ENCODE results near the gene SCAF1.
A peak's percentile ranks its signal among the peaks of the same experiment; 100 is the strongest.

SCAF1 gene

GRCh38 chr19:49679771-49680413 is 37.9 kb downstream of the SCAF1 start:
- Histone ChIP-seq H3K4me3 (IDR thresholded peaks at IDR 0.05; ENCODE audit: insufficient read depth, low read depth, low read length) (no peak overlapping the region), H3K27ac (0 out of 2 replicates have a peak overlapping the region, but pooled peaks have one; percentile 19), H4K20me1 (ENCODE audit: insufficient read depth) (peaks cover 10% of the 10 kb centered on the region; the same call in 1 of the 2 replicates), H3K79me2 (ENCODE audit: insufficient read depth, low read depth) (peaks cover 62% of the 10 kb centered on the region), H3K36me3 (ENCODE audit: insufficient read depth) (peaks cover 9% of the 10 kb centered on the region; the same call in 1 of the 2 replicates), H2AFZ (ENCODE audit: low read depth) (no peak overlapping the region), H3K9ac (no peak overlapping the region; the same call in 1 of the 2 replicates), H3K4me2 (peak overlapping the region; percentile 38), H3K27me3 (ENCODE audit: insufficient read depth, low read depth) (no peaks in the 10 kb centered on the region), H3K4me1 (ENCODE audit: low read depth, poor library complexity, severe bottlenecking) (peaks cover 35% of the 10 kb centered on the region)
- no peak for TF ChIP-seq CTCF (conservative IDR thresholded peaks at IDR 0.05; ENCODE audit: low read depth, low read length)

- no peak overlapping the region for H3K9ac ChIP-seq
- peaks cover 10% of the 10 kb centered on the region; the same call in 1 of the 2 replicates for H4K20me1 ChIP-seq (ENCODE audit: insufficient read depth)
- no peak overlapping the region for H2AFZ ChIP-seq (ENCODE audit: low read depth)
- peaks cover 29% of the 10 kb centered on the region for H3K4me1 ChIP-seq (ENCODE audit: low read depth, poor library complexity, severe bottlenecking)
- H3K79me2 ChIP-seq (ENCODE audit: insufficient read depth, low read depth) = peaks cover 62% of the 10 kb centered on the region
- H3K4me3 ChIP-seq (IDR thresholded peaks at IDR 0.05; ENCODE audit: insufficient read depth, low read depth, low read length) = no peak overlapping the region
- 0 out of 2 replicates have a peak overlapping the region, but pooled peaks have one; percentile 19 for H3K27ac ChIP-seq
- H3K36me3 ChIP-seq (ENCODE audit: insufficient read depth) = peaks cover 9% of the 10 kb centered on the region; the same call in 1 of the 2 replicates
- peak; percentile 96 for TF ChIP-seq CTCF (conservative IDR thresholded peaks at IDR 0.05; ENCODE audit: low read depth, low read length)
- H3K4me2 ChIP-seq = peak overlapping the region; percentile 41; the same call in 1 of the 2 replicates
- no peaks in the 10 kb centered on the region for H3K27me3 ChIP-seq (ENCODE audit: insufficient read depth, low read depth)
Observed at GRCh38 chr19:49680421-49681351, 38.7 kb downstream of the SCAF1 start.

- peaks cover 62% of the 10 kb centered on the region for H3K79me2 ChIP-seq (ENCODE audit: insufficient read depth, low read depth)
- peaks cover 29% of the 10 kb centered on the region for H3K4me1 ChIP-seq (ENCODE audit: low read depth, poor library complexity, severe bottlenecking)
- H3K9ac ChIP-seq = no peak overlapping the region
- H3K27me3 ChIP-seq (ENCODE audit: insufficient read depth, low read depth) = no peaks in the 10 kb centered on the region
- H3K4me3 ChIP-seq (IDR thresholded peaks at IDR 0.05; ENCODE audit: insufficient read depth, low read depth, low read length) = no peak overlapping the region
- no peak overlapping the region for H2AFZ ChIP-seq (ENCODE audit: low read depth)
- peaks cover 9% of the 10 kb centered on the region; the same call in 1 of the 2 replicates for H3K36me3 ChIP-seq (ENCODE audit: insufficient read depth)
- no peak overlapping the region for H3K4me2 ChIP-seq
- TF ChIP-seq CTCF (conservative IDR thresholded peaks at IDR 0.05; ENCODE audit: low read depth, low read length) = no peak
- no peak overlapping the region for H3K27ac ChIP-seq
- peaks cover 10% of the 10 kb centered on the region; the same call in 1 of the 2 replicates for H4K20me1 ChIP-seq (ENCODE audit: insufficient read depth)
Observed at GRCh38 chr19:49681830-49682229, 39.8 kb downstream of the SCAF1 start.

GRCh38 chr19:49682274-49682673 is 40.3 kb downstream of the SCAF1 start:
- H3K4me2 ChIP-seq = no peak overlapping the region
- no peak for TF ChIP-seq CTCF (conservative IDR thresholded peaks at IDR 0.05; ENCODE audit: low read depth, low read length)
- H4K20me1 ChIP-seq (ENCODE audit: insufficient read depth) = peaks cover 10% of the 10 kb centered on the region; the same call in 1 of the 2 replicates
- no peak overlapping the region for H2AFZ ChIP-seq (ENCODE audit: low read depth)
- H3K4me1 ChIP-seq (ENCODE audit: low read depth, poor library complexity, severe bottlenecking) = peaks cover 29% of the 10 kb centered on the region
- no peak overlapping the region for H3K4me3 ChIP-seq (IDR thresholded peaks at IDR 0.05; ENCODE audit: insufficient read depth, low read depth, low read length)
- no peak overlapping the region for H3K27ac ChIP-seq
- no peaks in the 10 kb centered on the region for H3K27me3 ChIP-seq (ENCODE audit: insufficient read depth, low read depth)
- H3K9ac ChIP-seq = no peak overlapping the region
- peaks cover 9% of the 10 kb centered on the region; the same call in 1 of the 2 replicates for H3K36me3 ChIP-seq (ENCODE audit: insufficient read depth)
- peaks cover 59% of the 10 kb centered on the region for H3K79me2 ChIP-seq (ENCODE audit: insufficient read depth, low read depth)

Data from KMS-11 (cell line).